ENCODE results near the gene ZNF526. TPM values are rescaled to one million over a fixed set of nuclear protein-coding genes. Genes with fewer than 3 reads are reported as not detected.
A peak's percentile ranks its signal among the peaks of the same experiment; 100 is the strongest.

ZNF526 gene
- total and polyA plus RNA-seq, 9 of the 15 experiments (the other 6 are each of a cell fraction or from before 2014, with no cell fraction given): 1.3 to 17.9 (median 6.2) TPM

GRCh38 chr19:42253245-42254088 is 33.4 kb downstream of the ZNF526 start (continued):
- TF ChIP-seq CEBPZ (IDR thresholded peaks at IDR 0.05; ENCODE audit: borderline replicate concordance, low read depth, low read length): no peak
- 0 out of 2 replicates have a peak, but pooled peaks have one; percentile 32 for TF ChIP-seq ZBTB40 (IDR thresholded peaks at IDR 0.05)
- TF ChIP-seq ZBTB40 (CRISPR knock-in tag; IDR thresholded peaks at IDR 0.05): no peak
- TF ChIP-seq BRD4 (IDR thresholded peaks at IDR 0.05): no peak
- no peak for TF ChIP-seq KLF6 (CRISPR knock-in tag; IDR thresholded peaks at IDR 0.05; ENCODE audit: borderline replicate concordance)
- TF ChIP-seq RNF2 (IDR thresholded peaks at IDR 0.05): no peak; the same call in 1 of the 2 replicates
- TF ChIP-seq MCM2 (IDR thresholded peaks at IDR 0.05; ENCODE audit: low read depth): no peak
- peak; percentile 67 for TF ChIP-seq ELF1 (tag; IDR thresholded peaks at IDR 0.05)
- peak; percentile 68 for TF ChIP-seq POLR2A (conservative IDR thresholded peaks at IDR 0.05)

All from K562 (cell line).